Ishikawa (cell line): Measurements from ENCODE around the gene ADIPOR1.
A peak's percentile ranks its signal among the peaks of the same experiment; 100 is the strongest.

ENCODE experiments used
- CEBPB ChIP-seq: IDR thresholded peaks from 2 replicates; pipeline ENCODE4 v1.6.1; 2012
- CREB1 ChIP-seq: IDR thresholded peaks from 2 replicates; pipeline ENCODE4 v1.6.1; 2012; ENCODE audit warnings: low read depth
- EGR1 ChIP-seq: IDR thresholded peaks from 2 replicates; pipeline ENCODE4 v1.6.1; 2012
- EP300 ChIP-seq: IDR thresholded peaks from 2 replicates; pipeline ENCODE4 v1.6.1; 2012; ENCODE audit warnings: borderline replicate concordance
- FOXM1 ChIP-seq: IDR thresholded peaks from 2 replicates; pipeline ENCODE4 v1.6.1; 2012; ENCODE audit warnings: low read depth, borderline replicate concordance
- NFIC ChIP-seq: IDR thresholded peaks from 2 replicates; pipeline ENCODE4 v1.6.1; 2012
- RAD21 ChIP-seq: IDR thresholded peaks from 2 replicates; pipeline ENCODE4 v1.6.1; 2012; ENCODE audit warnings: low read depth
- TAF1 ChIP-seq: IDR thresholded peaks from 2 replicates; pipeline ENCODE4 v1.6.1; 2012; ENCODE audit warnings: low read depth, mild to moderate bottlenecking
- TCF12 ChIP-seq: IDR thresholded peaks from 2 replicates; pipeline ENCODE4 v1.6.1; 2012; ENCODE audit warnings: low read depth
- TEAD4 ChIP-seq: IDR thresholded peaks from 2 replicates; pipeline ENCODE4 v1.6.1; 2012
- YY1 ChIP-seq: IDR thresholded peaks from 2 replicates; pipeline ENCODE4 v1.6.1; 2012; ENCODE audit warnings: low read depth
- ZBTB7A ChIP-seq: IDR thresholded peaks from 2 replicates; pipeline ENCODE4 v1.6.1; 2012; ENCODE audit warnings: low read depth
- TF ChIP-seq, protein P1 (sequence below): IDR thresholded peaks from 2 replicates; pipeline ENCODE4 v1.6.1; 2012
- TF ChIP-seq, protein P2 (sequence below): IDR thresholded peaks from 2 replicates; pipeline ENCODE4 v1.6.1; 2012
- TF ChIP-seq, protein P3 (sequence below): IDR thresholded peaks from 2 replicates; pipeline ENCODE4 v1.6.1; 2012; ENCODE audit warnings: low read depth, mild to moderate bottlenecking

Gene ADIPOR1

DNA sequence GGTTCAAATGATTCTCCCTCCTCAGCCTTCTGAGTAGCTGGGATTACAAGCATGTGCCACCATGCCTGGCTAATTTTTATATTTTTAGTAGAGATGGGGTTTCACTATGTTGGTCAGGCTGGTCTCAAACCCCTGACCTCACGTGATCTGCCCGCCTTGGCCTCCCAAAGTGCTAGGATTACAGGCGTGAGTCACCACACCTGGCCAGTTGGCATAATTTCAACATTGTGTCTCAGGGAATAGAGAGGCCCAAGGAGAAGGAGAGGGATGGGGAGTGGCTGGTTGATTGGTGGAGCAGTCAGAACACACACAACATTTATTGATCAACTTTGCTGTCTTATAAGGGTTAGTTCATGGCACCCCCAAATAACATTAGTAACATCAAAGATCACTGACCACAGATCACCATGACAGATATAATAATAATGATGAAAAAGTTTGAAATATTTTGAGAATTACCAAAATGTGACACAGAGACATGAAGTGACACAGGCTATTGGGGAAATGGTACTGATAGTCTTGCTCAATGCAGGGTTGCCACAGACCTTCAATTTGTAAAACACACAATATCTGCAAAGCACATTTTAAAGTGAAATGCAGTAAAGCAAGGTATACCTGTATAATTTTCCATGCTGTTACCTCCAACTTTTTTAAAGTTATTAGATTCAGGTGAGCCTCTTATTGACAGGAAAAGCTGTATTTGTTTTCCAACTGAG is 24.8 kb upstream of the ADIPOR1 start:
- no peak for TF ChIP-seq TEAD4
- no peak for TF ChIP-seq YY1
- TF ChIP-seq, protein P1, sequence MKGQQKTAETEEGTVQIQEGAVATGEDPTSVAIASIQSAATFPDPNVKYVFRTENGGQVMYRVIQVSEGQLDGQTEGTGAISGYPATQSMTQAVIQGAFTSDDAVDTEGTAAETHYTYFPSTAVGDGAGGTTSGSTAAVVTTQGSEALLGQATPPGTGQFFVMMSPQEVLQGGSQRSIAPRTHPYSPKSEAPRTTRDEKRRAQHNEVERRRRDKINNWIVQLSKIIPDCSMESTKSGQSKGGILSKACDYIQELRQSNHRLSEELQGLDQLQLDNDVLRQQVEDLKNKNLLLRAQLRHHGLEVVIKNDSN = peak; percentile 31; the same call in 1 of the 2 replicates

DNA sequence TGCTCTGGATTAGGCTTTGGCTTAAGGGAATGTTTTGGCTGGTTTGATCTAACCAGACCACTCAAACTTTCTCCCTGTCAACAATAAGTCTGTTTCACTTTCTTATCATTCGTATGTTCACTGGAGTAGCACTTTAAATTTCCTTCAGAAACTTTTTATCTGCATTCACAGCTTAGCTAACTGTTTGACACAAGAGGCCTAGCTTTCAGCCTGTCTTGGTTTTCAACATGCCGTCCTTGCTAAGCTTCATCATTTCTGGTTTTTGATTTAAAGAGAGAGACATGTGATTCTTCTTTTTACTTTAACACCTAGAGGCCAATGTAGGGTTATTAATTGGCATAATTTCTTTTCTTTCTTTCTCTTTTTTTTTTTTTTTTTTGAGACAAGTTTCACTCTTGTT is 23.8 kb upstream of the ADIPOR1 start:
- no peak for TF ChIP-seq YY1
- TF ChIP-seq, protein P1 = no peak

DNA sequence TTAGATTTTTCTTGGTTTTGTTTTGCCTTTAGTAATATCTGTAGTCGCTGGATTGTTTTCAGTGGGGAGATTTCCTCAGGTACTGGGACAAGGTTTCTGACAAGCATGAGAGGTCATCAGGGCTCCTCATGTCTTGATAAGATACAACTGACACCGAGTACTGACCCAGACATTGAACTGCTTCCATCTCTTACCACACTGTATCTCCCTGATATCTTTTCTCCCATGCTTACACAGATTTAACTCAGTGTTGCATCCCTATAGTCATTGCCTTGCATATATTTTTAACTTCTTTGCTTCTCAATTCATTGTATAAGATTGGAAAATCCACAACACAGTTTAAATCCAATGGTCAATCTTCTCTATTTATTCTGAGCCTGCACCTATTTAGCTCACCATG is 21.3 kb upstream of the ADIPOR1 start:
- TF ChIP-seq, protein P2, sequence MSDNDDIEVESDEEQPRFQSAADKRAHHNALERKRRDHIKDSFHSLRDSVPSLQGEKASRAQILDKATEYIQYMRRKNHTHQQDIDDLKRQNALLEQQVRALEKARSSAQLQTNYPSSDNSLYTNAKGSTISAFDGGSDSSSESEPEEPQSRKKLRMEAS = no peak
- TF ChIP-seq TCF12 = no peak
- TF ChIP-seq EP300 = no peak
- no peak for TF ChIP-seq FOXM1
- TF ChIP-seq TAF1 = no peak
- TF ChIP-seq, protein P1 = no peak
- no peak for TF ChIP-seq TEAD4
- no peak for TF ChIP-seq NFIC
- no peak for TF ChIP-seq ZBTB7A
- no peak for TF ChIP-seq CREB1
- TF ChIP-seq, protein P3, sequence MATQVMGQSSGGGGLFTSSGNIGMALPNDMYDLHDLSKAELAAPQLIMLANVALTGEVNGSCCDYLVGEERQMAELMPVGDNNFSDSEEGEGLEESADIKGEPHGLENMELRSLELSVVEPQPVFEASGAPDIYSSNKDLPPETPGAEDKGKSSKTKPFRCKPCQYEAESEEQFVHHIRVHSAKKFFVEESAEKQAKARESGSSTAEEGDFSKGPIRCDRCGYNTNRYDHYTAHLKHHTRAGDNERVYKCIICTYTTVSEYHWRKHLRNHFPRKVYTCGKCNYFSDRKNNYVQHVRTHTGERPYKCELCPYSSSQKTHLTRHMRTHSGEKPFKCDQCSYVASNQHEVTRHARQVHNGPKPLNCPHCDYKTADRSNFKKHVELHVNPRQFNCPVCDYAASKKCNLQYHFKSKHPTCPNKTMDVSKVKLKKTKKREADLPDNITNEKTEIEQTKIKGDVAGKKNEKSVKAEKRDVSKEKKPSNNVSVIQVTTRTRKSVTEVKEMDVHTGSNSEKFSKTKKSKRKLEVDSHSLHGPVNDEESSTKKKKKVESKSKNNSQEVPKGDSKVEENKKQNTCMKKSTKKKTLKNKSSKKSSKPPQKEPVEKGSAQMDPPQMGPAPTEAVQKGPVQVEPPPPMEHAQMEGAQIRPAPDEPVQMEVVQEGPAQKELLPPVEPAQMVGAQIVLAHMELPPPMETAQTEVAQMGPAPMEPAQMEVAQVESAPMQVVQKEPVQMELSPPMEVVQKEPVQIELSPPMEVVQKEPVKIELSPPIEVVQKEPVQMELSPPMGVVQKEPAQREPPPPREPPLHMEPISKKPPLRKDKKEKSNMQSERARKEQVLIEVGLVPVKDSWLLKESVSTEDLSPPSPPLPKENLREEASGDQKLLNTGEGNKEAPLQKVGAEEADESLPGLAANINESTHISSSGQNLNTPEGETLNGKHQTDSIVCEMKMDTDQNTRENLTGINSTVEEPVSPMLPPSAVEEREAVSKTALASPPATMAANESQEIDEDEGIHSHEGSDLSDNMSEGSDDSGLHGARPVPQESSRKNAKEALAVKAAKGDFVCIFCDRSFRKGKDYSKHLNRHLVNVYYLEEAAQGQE = no peak
- no peak for TF ChIP-seq CEBPB
- no peak for TF ChIP-seq EGR1
- TF ChIP-seq YY1 = no peak
- TF ChIP-seq RAD21 = no peak

DNA sequence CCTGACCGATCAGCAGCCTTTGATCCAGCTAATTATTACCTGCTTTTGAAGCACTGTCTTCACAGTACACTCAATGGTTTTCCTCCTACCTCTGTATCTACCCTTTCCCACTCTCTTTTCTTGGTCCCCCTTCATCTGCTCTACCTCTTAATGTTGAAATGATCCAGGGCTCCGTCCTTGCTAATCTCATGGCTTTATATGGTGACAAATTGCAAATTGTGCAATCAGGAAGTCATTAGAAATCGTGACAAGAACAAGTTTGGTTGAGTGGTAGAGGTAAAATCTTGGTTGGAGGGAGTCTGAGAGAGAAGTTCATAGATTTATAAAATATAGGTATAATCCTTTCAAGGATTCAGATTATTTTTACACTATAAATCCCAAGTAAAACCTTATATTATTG is 18.5 kb upstream of the ADIPOR1 start:
- TF ChIP-seq, protein P2 = no peak
- peak; percentile 82 for TF ChIP-seq CEBPB

DNA sequence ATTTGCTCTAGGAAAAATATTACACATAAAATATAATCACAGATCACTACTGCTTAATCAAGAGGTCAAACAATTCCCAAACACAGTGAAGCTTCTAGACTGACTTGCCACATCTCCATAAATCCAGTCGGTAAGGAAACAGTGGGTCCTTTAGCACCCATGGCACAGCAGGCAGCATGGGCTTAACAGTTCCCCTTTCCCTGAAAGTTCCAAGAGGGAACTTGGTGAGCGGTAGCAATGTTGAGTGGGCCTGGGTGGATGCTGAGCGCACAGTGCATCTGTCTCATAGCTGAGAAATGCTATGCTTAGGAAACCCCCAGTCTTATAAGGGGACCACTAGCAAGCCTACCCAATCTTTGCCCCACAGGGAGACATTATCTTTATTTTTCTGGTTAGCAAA is 16.7 kb upstream of the ADIPOR1 start:
- TF ChIP-seq NFIC = no peak
- no peak for TF ChIP-seq TEAD4
- TF ChIP-seq, protein P3 = no peak
- TF ChIP-seq TCF12 = no peak
- no peak for TF ChIP-seq TAF1
- TF ChIP-seq YY1 = no peak
- TF ChIP-seq RAD21 = no peak
- TF ChIP-seq CREB1 = no peak
- TF ChIP-seq ZBTB7A = no peak
- TF ChIP-seq, protein P2 = no peak
- TF ChIP-seq EP300 = no peak
- no peak for TF ChIP-seq EGR1
- TF ChIP-seq, protein P1 = no peak
- TF ChIP-seq CEBPB = no peak
- TF ChIP-seq FOXM1 = no peak
